RKO (cell line): ENCODE measurements around the gene ZSCAN32.

Experiments
- DNase-seq: peaks from one replicate; pipeline ENCODE4 v3.0.0-alpha.2; 2016; ENCODE audit warnings: low spot score

The ZSCAN32 gene

GRCh38 chr16:3400779-3401688, at the start of gene ZSCAN32, which contains the start of gene ZNF174:
Gene ZSCAN32, minus strand, starts transcription at chr16:3401004. Its CDS starts 3,447 bp downstream, at chr16:3397557.
Gene ZNF174, plus strand, starts transcription at chr16:3401215. Its CDS starts 790 bp downstream, at chr16:3402005.
- peak; percentile 100 for DNase-seq

DNA sequence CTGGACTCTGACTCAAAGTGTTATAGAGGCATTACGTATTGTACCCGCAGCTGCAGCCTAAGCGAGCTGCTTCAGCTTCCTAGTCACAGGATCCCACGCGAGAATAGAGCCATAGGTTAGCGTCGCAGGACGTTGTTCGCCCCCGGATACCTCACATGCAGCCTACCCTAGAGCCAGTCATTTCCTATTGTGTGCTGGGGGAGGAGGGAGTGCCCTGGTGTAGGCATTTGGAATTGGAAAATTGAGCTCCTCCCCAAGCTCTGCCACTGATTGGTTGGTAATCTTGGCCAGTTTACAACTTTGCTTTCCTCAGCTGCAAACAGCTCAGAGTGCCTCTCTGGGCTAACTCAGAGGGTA, 43.2 kb upstream of the ZSCAN32 start:
- DNase-seq = peak; percentile 92

GRCh38 chr16:3443108-3444031, 42.6 kb upstream of the ZSCAN32 start, which contains the start of the genes NAA60 and ZNF597:
Gene NAA60, plus strand, starts transcription at chr16:3443680. Its CDS starts 32,548 bp downstream, at chr16:3476228.
Gene ZNF597, minus strand, starts transcription at chr16:3443504. Its CDS starts 351 bp downstream, at chr16:3443153.
- DNase-seq = peak; percentile 94

- DNase-seq = no peak
Observed at GRCh38 chr16:3439637-3440036, 38.8 kb upstream of the ZSCAN32 start.

DNA sequence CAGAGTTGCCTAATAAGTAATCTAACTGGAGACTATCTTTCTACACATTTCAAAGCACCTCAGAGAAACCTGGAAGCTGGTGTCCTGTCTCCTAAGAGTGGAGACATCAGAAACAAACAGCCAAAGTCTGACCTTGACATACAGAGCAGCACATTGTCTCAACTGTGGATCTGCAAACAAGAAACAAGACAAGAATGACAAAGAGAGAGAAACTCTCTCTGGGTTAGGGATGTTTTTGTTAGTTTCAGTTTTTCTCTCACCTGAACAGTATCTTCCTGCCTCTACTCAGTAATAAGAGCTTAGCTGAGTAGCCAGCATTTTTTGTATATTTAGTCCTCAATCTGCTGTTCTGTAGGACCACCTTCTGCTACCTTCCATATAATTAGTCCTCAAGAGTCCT, 33.6 kb upstream of the ZSCAN32 start:
- DNase-seq = no peak

DNA sequence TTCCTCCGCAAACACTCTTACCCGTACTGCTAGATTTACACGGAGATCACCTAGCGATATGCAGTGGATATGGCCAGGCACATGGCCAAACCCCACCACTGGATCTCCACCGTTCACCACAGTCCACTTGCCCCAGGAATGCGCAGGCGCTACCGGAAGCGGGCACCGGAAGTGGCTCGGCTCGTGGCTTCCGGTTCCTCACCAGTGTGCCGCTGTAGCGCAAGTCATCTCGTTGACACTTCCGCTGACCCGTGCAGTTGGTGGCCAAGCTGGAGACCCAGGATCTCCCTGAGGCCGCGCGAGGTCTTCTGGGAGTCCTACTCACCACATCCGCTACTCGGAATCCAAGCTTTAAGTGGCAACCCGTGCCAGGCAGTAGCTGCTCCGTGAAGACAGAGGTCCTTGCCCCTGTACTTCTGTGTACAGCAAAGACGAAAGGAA, 31.0 kb upstream of the ZSCAN32 start:
- DNase-seq = no peak

GRCh38 chr16:3413730-3414379, 13.1 kb upstream of the ZSCAN32 start:
- no peak for DNase-seq

DNA sequence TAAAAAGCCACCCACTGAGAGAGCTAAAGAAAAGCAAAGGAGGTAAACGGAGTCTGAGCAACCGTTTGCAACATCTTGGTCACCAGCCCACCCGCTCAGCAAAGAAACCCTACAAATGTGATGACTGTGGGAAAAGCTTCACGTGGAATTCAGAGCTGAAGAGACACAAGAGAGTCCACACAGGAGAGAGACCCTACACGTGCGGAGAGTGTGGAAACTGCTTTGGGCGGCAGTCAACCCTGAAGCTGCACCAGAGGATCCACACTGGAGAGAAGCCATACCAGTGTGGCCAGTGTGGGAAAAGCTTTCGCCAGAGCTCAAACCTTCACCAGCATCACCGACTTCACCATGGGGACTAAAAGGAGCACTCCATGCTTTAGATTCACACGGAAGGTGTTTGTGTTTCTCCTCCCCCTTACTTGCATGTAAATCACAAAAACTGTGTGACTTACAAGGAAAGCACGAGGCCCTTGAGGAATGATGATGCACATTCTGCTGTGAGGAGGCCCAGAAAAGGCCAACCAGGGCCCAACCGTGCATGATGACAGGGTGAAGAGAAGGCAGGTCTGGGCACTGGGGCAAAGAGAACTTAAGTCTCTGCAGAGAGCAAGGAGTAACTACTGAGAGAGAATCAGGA, 7.9 kb upstream of the ZSCAN32 start:
- DNase-seq = no peak

DNA sequence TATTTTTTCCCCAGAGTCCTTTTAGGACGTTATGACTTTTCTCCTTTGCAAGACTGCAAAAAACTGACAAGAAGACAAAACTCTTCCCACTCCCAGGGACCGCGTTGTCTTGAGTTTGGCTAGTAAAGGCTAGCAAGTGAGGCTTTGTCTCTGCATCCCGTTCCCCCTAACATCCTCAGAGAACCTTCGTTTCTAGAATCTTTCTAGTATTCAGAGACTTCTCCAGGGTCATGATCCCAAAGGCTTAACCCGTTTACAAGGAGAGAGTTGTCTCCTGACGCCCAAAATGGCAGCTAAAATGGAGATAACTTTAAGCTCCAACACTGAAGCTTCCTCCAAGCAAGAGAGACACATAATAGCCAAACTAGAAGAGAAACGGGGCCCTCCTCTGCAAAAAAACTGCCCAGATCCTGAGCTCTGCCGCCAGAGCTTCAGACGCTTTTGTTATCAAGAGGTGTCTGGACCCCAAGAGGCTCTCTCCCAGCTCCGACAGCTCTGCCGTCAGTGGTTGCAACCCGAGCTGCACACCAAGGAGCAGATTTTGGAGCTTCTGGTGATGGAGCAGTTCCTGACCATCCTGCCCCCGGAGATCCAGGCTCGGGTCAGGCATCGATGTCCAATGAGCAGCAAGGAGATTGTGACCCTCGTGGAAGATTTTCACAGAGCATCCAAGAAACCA, 1.1 kb upstream of the ZSCAN32 start:
- peak; percentile 76 for DNase-seq

- DNase-seq = no peak
Observed at GRCh38 chr16:3400446-3400778, 392 bp downstream of the ZSCAN32 start.

DNA sequence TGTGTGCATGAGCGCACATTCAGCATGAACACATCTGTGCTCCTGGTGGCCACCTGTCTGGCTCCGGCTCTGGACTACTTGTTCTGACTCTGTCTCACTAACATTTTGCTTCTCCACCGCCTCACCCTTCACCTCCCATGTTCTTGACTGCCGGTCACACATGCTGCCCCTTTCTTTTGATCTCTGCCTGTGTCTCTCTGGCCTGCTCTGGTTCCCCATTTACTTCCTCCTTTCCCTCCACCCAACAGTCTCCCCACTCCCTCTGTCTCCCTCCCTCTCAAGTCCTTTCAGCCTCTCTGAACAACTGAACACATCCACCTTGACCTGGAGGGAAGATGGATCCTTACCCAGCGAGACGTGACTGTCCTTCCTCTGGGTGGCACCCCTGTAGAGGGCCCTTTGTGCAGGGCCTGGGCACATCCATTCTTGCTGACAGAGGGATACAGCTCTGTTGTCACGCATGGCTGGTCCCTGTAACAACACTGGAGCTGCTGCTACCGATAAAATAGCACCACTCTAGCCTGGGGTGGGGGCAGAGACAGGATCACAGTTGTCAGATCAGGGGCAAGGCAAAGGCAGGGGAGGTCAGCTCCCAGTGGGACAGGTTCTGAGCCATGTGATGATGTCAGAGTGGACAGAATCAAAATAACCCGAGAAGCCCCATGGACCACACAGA, 11.0 kb downstream of the ZSCAN32 start:
- no peak for DNase-seq

- DNase-seq = no peak
Observed at GRCh38 chr16:3388325-3388724, 12.5 kb downstream of the ZSCAN32 start.

DNA sequence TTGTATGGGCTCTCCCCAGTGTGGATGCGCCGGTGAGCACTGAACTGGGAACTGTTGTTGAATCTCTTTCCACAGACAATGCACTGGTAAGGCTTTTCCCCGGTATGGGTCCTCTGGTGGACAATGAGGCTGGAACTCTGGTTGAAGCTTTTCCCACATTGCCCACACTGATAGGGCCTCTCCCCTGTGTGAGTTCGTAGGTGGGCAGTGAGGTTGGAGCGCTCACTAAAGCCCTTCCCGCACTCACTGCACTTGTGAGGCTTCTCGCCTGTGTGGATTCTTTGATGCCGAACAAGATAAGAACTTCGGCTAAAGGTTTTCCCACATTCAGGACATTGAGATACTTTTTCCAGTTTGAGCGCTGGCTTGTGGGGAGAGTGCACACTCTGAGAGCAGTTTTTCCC, 17.8 kb downstream of the ZSCAN32 start:
- DNase-seq = no peak

GRCh38 chr16:3377917-3378316, 22.9 kb downstream of the ZSCAN32 start:
- DNase-seq = no peak

GRCh38 chr16:3375680-3376079, 25.1 kb downstream of the ZSCAN32 start:
- no peak for DNase-seq

- no peak for DNase-seq
Observed at GRCh38 chr16:3369073-3369472, 31.7 kb downstream of the ZSCAN32 start.

DNA sequence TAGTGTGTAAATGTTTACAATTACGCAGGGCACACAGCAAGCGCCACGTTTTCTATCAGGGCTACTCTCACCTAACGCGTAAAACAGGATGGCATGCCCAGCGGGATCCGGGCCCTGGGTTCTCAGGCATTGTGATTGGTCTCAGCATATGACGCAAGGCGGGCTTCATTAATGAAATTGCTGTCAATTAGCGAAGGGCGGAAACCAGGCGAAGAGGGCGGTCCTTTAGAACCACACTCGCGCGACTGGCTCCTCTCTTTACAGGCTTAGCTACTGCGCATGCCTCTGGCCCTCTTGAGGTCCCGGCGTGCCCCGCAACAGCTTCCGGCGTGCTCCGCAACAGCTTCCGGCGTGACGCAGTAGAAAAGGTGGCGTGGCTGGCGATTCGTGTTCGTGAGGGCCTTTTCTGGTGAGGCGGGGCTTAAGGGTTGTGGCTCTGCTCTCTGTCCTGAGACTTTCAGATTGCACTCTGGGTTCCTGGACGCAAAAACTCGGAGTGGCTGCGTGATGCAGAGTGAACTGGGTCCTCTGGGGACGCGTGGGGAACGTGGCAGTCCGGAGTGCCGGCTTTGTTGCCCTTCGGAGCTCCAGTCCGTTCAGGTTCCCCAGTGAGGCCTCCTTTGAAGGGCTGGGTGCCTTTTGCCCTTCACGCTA, 35.9 kb downstream of the ZSCAN32 start:
- DNase-seq = no peak

DNA sequence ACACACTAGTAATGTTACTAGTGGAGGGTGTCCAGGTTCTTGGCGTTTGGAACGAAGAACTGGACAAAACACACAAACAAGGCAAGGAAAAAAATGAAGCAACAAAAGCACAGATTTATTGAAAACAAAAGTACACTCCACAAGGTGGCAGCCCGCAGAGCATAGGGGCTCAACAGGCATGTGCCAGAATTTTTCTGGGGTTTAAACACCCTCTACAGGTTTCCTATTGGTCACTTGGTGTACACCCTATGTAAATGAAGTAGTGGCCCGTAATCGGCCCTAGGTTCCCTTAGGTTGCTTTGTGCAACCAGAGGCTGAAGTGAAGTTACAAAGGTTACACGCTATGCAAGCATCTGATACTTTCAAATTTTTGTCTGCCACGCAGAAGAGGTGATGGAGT, 37.0 kb downstream of the ZSCAN32 start:
- DNase-seq = peak; percentile 86

- no peak for DNase-seq
Observed at GRCh38 chr16:3362931-3363330, 37.9 kb downstream of the ZSCAN32 start.

DNA sequence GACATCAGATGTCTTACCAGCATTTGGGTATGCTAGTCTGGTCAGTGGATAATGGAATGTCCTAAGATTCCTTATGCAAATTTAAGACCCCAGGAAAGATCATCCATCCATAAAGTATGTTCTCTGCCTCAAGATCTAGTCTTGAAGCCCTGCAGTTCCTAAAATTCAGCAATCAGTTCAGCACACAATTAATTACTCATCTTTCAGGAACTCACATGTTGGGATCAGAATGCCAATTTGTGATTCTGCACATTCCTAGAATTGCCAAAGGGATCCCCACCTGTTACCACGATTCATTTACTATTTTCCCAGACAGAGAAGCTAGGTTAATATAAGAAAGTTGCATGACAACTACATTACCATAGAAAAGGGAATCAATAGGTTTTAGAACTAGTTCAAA, 41.9 kb downstream of the ZSCAN32 start:
- DNase-seq = no peak
